Heart left ventricle (tissue), 16 donors: ENCODE measurements around the gene ITPRID1. TPM values are rescaled to one million over a fixed set of nuclear protein-coding genes. Genes with fewer than 3 reads are reported as not detected.

Experiments
- ATAC-seq, 4 donors: fragments of 200-7000 bp; cut with Tn5 transposase; one replicate each; pipeline ENCODE4 v1.9.1; 2020 to 2022; ENCODE audit warnings: moderate library complexity in 4 of 4, mild to moderate bottlenecking in 3 of 4, moderate number of reproducible peaks in 1 of 4
- DNase-seq, 5 donors: peaks; one replicate each; pipeline ENCODE4 v3.0.0-alpha.2; 2020
- H3K27ac ChIP-seq, 12 donors: fragments of 200-600 bp; sonication (generic) in 4 of 12; one replicate each; pipeline versions ENCODE4 v1.5.0 to v1.8.0; 2016 to 2022; ENCODE audit warnings: mild to moderate bottlenecking in 2 of 12
- H3K27me3 ChIP-seq, 9 donors: fragments of 200-600 bp; sonication (generic) in 2 of 9; one replicate each; pipeline versions ENCODE4 v1.5.1 to v1.8.0; 2016 to 2022; ENCODE audit warnings: mild to moderate bottlenecking in 3 of 9
- H3K36me3 ChIP-seq, 9 donors: fragments of 200-600 bp; sonication (generic) in 2 of 9; one replicate each; pipeline versions ENCODE4 v1.5.0 to v1.8.0; 2018 to 2022; ENCODE audit warnings: mild to moderate bottlenecking in 2 of 9
- H3K4me1 ChIP-seq, 12 donors: fragments of 200-600 bp; sonication (generic) in 4 of 12; one replicate each; pipeline versions ENCODE4 v1.5.0 to v1.8.0; 2016 to 2022; ENCODE audit warnings: mild to moderate bottlenecking in 3 of 12
- H3K4me3 ChIP-seq, 12 donors: fragments of 200-600 bp; sonication (generic) in 4 of 12; one replicate each; pipeline versions ENCODE4 v1.5.0 to v1.8.0; 2017 to 2022; ENCODE audit warnings: mild to moderate bottlenecking in 9 of 12, moderate library complexity in 4 of 12
- H3K9me3 ChIP-seq, 12 donors: fragments of 200-600 bp; sonication (generic) in 4 of 12; one replicate each; pipeline versions ENCODE4 v1.5.0 to v1.8.0; 2016 to 2022; ENCODE audit warnings: mild to moderate bottlenecking in 1 of 12
- CTCF ChIP-seq, 12 donors: fragments of 200-600 bp; sonication (generic) in 4 of 12; IDR thresholded peaks; one replicate each; pipeline versions ENCODE4 v1.5.0 to v1.8.0; 2018 to 2022; ENCODE audit warnings: antibody characterized with exemption in 12 of 12, mild to moderate bottlenecking in 5 of 12
- POLR2A ChIP-seq, 2 donors: fragments of 450-650 bp; IDR thresholded peaks; one replicate each; pipeline ENCODE4 v1.6.1; 2017; ENCODE audit warnings: antibody characterized with exemption in 2 of 2, mild to moderate bottlenecking in 2 of 2, moderate library complexity in 2 of 2
- WGBS, 4 donors: extraction: QIAGEN DNeasy Blood & Tissue Kit in 2 of 4; methylation state at CpG; one replicate each; pipeline versions ENCODE4 v1.1.5 to v1.1.7; 2013 to 2018; 5-methylcytosine and 5-hydroxymethylcytosine counted together
- intact Hi-C, 10 donors: fragments of 100-400 bp; cut with DNase I; formaldehyde crosslinking; loops; one replicate each; pipeline versions ENCODE4 v1.11.1 to v1.14.2; 2022
- polyA plus RNA-seq, 2 donors: library from polyadenylated mRNA; stranded (reverse); fragments of 200-250 nt; gene quantifications; one replicate each; pipeline ENCODE4 v1.2.3, GENCODE V29; 2013
- total RNA-seq, 9 donors: library from RNA; depleted of rRNA in 2 of 9; stranded (reverse); fragments of >200 nt in 2 of 9; fragmentation: NEBNext Ultra II Directional in 3 of 9; extraction: Animal tissue kit (Norgen Biotek cat#: 25700) in 3 of 9; gene quantifications; one replicate each; pipeline versions ENCODE4 v1.1.0 to v1.2.4, GENCODE V29; 2016 to 2023
- donor health status: ischemic (EF 13 %, LVEDD 7.1; RV severe dilation, severe dysfunction).
- donor health status: healthy with polysubstance abuse.
- donor health status: DM: no; HTN: yes; CAD: no.
- donor health status: DM: no; HTN: no; CAD: no.
- donor health status: ischemic (EF 25% LVEDD 6.9; RV normal size, moderate dysfunction).
- donor health status: ischemic (EF 25% LVEDD 5.7; RV mildly dilated, moderate dysfunction).
- donor health status: healthy.
- donor health status: DM: yes; HTN: yes; CAD: no.
- donor health status: ischemic (EF 35%, LVEDD 5.7; RV mildly dilated, moderate dysfunction).
- donor health status: nonischemic (EF 11% LVEDD 7.7; RV severe dilation, severe dysfunction).
- donor health status: DM: yes; HTN: yes; CAD: no.
- donor health status: PGD.
- donor health status: ischemic (EF 29% LVEDD 5.4; RV normal size, mild dysfunction).
- donor health status: nonischemic (EF 23%, LVEDD 6.1; RV moderate dilation, normal function).

The ITPRID1 gene
- total and polyA plus RNA-seq, 11 donors: 0.19 TPM; not detected in 10

GRCh38 chr7:31692871-31693270 lies 179.0 kb downstream of the ITPRID1 start:
- ATAC-seq (no peak), DNase-seq (no peak)
- Histone ChIP-seq H3K36me3 (no peaks in the 10 kb centered on the region), H3K27ac (no peak overlapping the region), H3K27me3 (no peaks in the 10 kb centered on the region), H3K9me3 (no peaks in the 10 kb centered on the region), H3K4me1 (peaks cover 0 to 13% (median 0%) of the 10 kb centered on the region in 12 donors), H3K4me3 (no peak overlapping the region)
- TF ChIP-seq POLR2A (IDR thresholded peaks at IDR 0.05): no peak
- no peak for TF ChIP-seq CTCF (IDR thresholded peaks at IDR 0.05)
- WGBS, 4 donors: 45 to 76% (median 57%) methylated on average over 2 of the region's 2 CpGs
- intact Hi-C loops: no loop called here

GRCh38 chr7:31695859-31696614 lies 182.1 kb downstream of the ITPRID1 start:
- no peaks in the 10 kb centered on the region for H3K9me3 ChIP-seq
- peak overlapping the region in 3 of 12 donors; percentile 2 to 42 (median 13) for H3K27ac ChIP-seq
- H3K4me3 ChIP-seq: no peak overlapping the region
- intact Hi-C loops: no loop called here
- H3K4me1 ChIP-seq: no peaks in the 10 kb centered on the region
- no peak for TF ChIP-seq POLR2A (IDR thresholded peaks at IDR 0.05)
- no peak for TF ChIP-seq CTCF (IDR thresholded peaks at IDR 0.05)
- no peaks in the 10 kb centered on the region for H3K36me3 ChIP-seq
- DNase-seq (no peak), ATAC-seq (peak in 2 of 4 donors; percentile 53 to 72)
- no peaks in the 10 kb centered on the region for H3K27me3 ChIP-seq
- WGBS, 4 donors: 64 to 71% (median 68%) methylated on average over 5 to 6 of the region's 6 CpGs

GRCh38 chr7:31699050-31699449 lies 185.2 kb downstream of the ITPRID1 start:
- no peaks in the 10 kb centered on the region for H3K36me3 ChIP-seq
- ATAC-seq (no peak), DNase-seq (no peak)
- H3K27me3 ChIP-seq: no peaks in the 10 kb centered on the region
- no peaks in the 10 kb centered on the region for H3K9me3 ChIP-seq
- intact Hi-C loops: no loop called here
- no peaks in the 10 kb centered on the region for H3K4me1 ChIP-seq
- no peak for TF ChIP-seq POLR2A (IDR thresholded peaks at IDR 0.05)
- no peak for TF ChIP-seq CTCF (IDR thresholded peaks at IDR 0.05)
- WGBS, 4 donors: 65 to 80% (median 69%) methylated on average over 2 of the region's 2 CpGs
- no peak overlapping the region for H3K27ac ChIP-seq
- H3K4me3 ChIP-seq: no peak overlapping the region

- Histone ChIP-seq H3K4me3 (no peak overlapping the region), H3K27me3 (no peaks in the 10 kb centered on the region), H3K27ac (no peak overlapping the region), H3K9me3 (no peaks in the 10 kb centered on the region), H3K36me3 (no peaks in the 10 kb centered on the region), H3K4me1 (no peaks in the 10 kb centered on the region)
- TF ChIP-seq POLR2A (IDR thresholded peaks at IDR 0.05): no peak
- TF ChIP-seq CTCF (IDR thresholded peaks at IDR 0.05): no peak
- DNase-seq (no peak), ATAC-seq (no peak)
- intact Hi-C loops: no loop called here
- 73 to 86% (median 85%) methylated on average over 3 of the region's 3 CpGs for WGBS, 4 donors
Observed at GRCh38 chr7:31702354-31702753, 188.5 kb downstream of the ITPRID1 start.
